Measurements from ENCODE around the gene PTPN1.

DNA sequence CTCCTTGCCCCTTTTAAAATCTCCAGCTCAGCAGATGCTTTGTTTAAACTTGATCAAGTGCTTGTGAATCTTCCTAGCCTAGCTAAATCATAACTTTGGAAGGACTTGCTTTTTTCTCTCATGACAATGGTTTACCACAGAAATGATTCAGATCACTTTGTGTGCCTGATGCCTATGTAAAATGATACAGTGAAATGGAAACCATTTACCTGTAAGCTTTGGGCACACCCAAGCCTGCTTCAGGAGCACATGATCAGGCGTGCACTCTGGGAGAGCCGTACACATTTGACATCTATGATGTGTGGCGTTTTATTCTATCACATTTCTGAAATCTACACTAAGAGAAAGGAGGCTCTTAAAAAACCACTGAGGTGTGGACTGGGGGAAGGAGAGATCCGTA lies 41.1 kb downstream of the PTPN1 start:
- TF ChIP-seq POLR2AphosphoS5 (IDR thresholded peaks at IDR 0.05; ENCODE audit: low read depth, low read length), result no peak
- TF ChIP-seq, protein P1, sequence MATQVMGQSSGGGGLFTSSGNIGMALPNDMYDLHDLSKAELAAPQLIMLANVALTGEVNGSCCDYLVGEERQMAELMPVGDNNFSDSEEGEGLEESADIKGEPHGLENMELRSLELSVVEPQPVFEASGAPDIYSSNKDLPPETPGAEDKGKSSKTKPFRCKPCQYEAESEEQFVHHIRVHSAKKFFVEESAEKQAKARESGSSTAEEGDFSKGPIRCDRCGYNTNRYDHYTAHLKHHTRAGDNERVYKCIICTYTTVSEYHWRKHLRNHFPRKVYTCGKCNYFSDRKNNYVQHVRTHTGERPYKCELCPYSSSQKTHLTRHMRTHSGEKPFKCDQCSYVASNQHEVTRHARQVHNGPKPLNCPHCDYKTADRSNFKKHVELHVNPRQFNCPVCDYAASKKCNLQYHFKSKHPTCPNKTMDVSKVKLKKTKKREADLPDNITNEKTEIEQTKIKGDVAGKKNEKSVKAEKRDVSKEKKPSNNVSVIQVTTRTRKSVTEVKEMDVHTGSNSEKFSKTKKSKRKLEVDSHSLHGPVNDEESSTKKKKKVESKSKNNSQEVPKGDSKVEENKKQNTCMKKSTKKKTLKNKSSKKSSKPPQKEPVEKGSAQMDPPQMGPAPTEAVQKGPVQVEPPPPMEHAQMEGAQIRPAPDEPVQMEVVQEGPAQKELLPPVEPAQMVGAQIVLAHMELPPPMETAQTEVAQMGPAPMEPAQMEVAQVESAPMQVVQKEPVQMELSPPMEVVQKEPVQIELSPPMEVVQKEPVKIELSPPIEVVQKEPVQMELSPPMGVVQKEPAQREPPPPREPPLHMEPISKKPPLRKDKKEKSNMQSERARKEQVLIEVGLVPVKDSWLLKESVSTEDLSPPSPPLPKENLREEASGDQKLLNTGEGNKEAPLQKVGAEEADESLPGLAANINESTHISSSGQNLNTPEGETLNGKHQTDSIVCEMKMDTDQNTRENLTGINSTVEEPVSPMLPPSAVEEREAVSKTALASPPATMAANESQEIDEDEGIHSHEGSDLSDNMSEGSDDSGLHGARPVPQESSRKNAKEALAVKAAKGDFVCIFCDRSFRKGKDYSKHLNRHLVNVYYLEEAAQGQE (IDR thresholded peaks at IDR 0.05; ENCODE audit: insufficient read depth in 1 of 2, low read depth in 2 of 2, low read length in 2 of 2), result no peak
- no peak for TF ChIP-seq SIN3A (IDR thresholded peaks at IDR 0.05; ENCODE audit: borderline replicate concordance, insufficient read depth, low read length)
- no peak for TF ChIP-seq TAF1 (IDR thresholded peaks at IDR 0.05; ENCODE audit: borderline replicate concordance, insufficient read depth, low read length)
